Measurements from ENCODE around the gene PPIL1. TPM values are rescaled to one million over a fixed set of nuclear protein-coding genes. Genes with fewer than 3 reads are reported as not detected.
"Not testable (repeated sequence)": the region's sequence is repeated elsewhere in the genome, so short reads cannot be mapped to it uniquely, and the experiment has no call there.

The PPIL1 gene
- total RNA-seq, 1 donor from 2014 or later, result 21.2 TPM

- DNase-seq (ENCODE audit: low spot score), result no peak
These were observed 56.8 kb downstream of the PPIL1 start for GRCh38 chr6:36817847-36818246.

- no peak for DNase-seq (ENCODE audit: low spot score)
These were observed 57.3 kb downstream of the PPIL1 start for GRCh38 chr6:36817176-36817817.

GRCh38 chr6:36815962-36816735, 58.5 kb downstream of the PPIL1 start:
- DNase-seq (ENCODE audit: low spot score), result no peak

GRCh38 chr6:36814249-36814648, 60.4 kb downstream of the PPIL1 start:
- no peak for DNase-seq (ENCODE audit: low spot score)

GRCh38 chr6:36813526-36813925, 61.1 kb downstream of the PPIL1 start:
- no peak for DNase-seq (ENCODE audit: low spot score)

- not testable (repeated sequence) for DNase-seq (ENCODE audit: low spot score)
These were observed 61.6 kb downstream of the PPIL1 start for GRCh38 chr6:36813047-36813446.

- no peak for DNase-seq (ENCODE audit: low spot score)
These were observed 64.4 kb downstream of the PPIL1 start for GRCh38 chr6:36809941-36810803.

GRCh38 chr6:36809156-36809555, 65.4 kb downstream of the PPIL1 start:
- no peak for DNase-seq (ENCODE audit: low spot score)

GRCh38 chr6:36808634-36809033, 66.0 kb downstream of the PPIL1 start:
- DNase-seq (ENCODE audit: low spot score), result no peak

GRCh38 chr6:36807750-36808149, 66.9 kb downstream of the PPIL1 start:
- DNase-seq (ENCODE audit: low spot score), result no peak

- DNase-seq (ENCODE audit: low spot score), result no peak
These were observed 67.5 kb downstream of the PPIL1 start for GRCh38 chr6:36807143-36807542.

- DNase-seq (ENCODE audit: low spot score), result no peak
These were observed 68.7 kb downstream of the PPIL1 start for GRCh38 chr6:36805917-36806316.

- no peak for DNase-seq (ENCODE audit: low spot score)
These were observed 69.4 kb downstream of the PPIL1 start for GRCh38 chr6:36805096-36805797.

Other genes starting within 250 kb of the PPIL1 start
- gene CDKN1A, start 196.1 kb downstream of the PPIL1 start, total RNA-seq, result 245 TPM
- 0.35 TPM for gene RAB44, start 177.0 kb downstream of the PPIL1 start, total RNA-seq
- gene CPNE5, start 35.4 kb downstream of the PPIL1 start, total RNA-seq, result 2.8 TPM
- 61.6 TPM for gene C6orf89, start 11.1 kb upstream of the PPIL1 start, total RNA-seq
- 22.5 TPM for gene PI16, start 79.9 kb upstream of the PPIL1 start, total RNA-seq
- gene MTCH1, start 111.4 kb upstream of the PPIL1 start, total RNA-seq, result 169 TPM
- 32.6 TPM for gene FGD2, start 130.9 kb upstream of the PPIL1 start, total RNA-seq

Measured in mesenteric fat pad (tissue), 1 donor.